Thymus (tissue), 11 donors: ENCODE results near the gene ABL1. TPM values are rescaled to one million over a fixed set of nuclear protein-coding genes. Genes with fewer than 3 reads are reported as not detected.

Source experiments
- DNase-seq, 9 donors: peaks; one replicate each; pipeline ENCODE4 v3.0.0-alpha.2; 2013; ENCODE audit warnings: low spot score in 9 of 9, low read depth in 6 of 9, missing footprints in 1 of 9
- H3K27ac ChIP-seq, 2 donors: one replicate each; pipeline ENCODE4 v1.5.1; 2013; ENCODE audit warnings: control low read depth in 1 of 2, low read depth in 1 of 2, low read length in 1 of 2, mild to moderate bottlenecking in 1 of 2, moderate library complexity in 1 of 2
- H3K27me3 ChIP-seq, 2 donors: one replicate each; pipeline ENCODE4 v1.5.1; 2013; ENCODE audit warnings: low read length in 1 of 2; ENCODE audit not compliant: control insufficient read depth in 2 of 2, insufficient read depth in 1 of 2
- H3K36me3 ChIP-seq, 2 donors: one replicate each; pipeline ENCODE4 v1.5.1; 2013; ENCODE audit warnings: low read length in 1 of 2, mild to moderate bottlenecking in 1 of 2, moderate library complexity in 1 of 2; ENCODE audit not compliant: control insufficient read depth in 2 of 2, insufficient read depth in 2 of 2
- H3K4me1 ChIP-seq, 2 donors: one replicate each; pipeline ENCODE4 v1.5.1; 2013; ENCODE audit warnings: low read length in 2 of 2; ENCODE audit not compliant: control insufficient read depth in 2 of 2, insufficient read depth in 2 of 2
- H3K4me3 ChIP-seq, 2 donors: one replicate each; pipeline ENCODE4 v1.5.1; 2013; ENCODE audit warnings: low read length in 2 of 2, control low read depth in 1 of 2, mild to moderate bottlenecking in 1 of 2
- H3K9me3 ChIP-seq, 2 donors: one replicate each; pipeline ENCODE4 v1.5.1; 2013; ENCODE audit warnings: low read length in 1 of 2, mild to moderate bottlenecking in 1 of 2; ENCODE audit not compliant: control insufficient read depth in 2 of 2, insufficient read depth in 1 of 2
- WGBS: extraction: QIAGEN DNeasy Blood & Tissue Kit; methylation state at CpG from one replicate; pipeline ENCODE4 v1.1.7; 2013; 5-methylcytosine and 5-hydroxymethylcytosine counted together
- polyA plus RNA-seq: library from polyadenylated mRNA; stranded (reverse); fragments of 200-250 nt; gene quantifications from one replicate; pipeline ENCODE4 v1.2.3, GENCODE V29; 2013
- total RNA-seq: library from RNA; stranded (reverse); fragments of 120-200 nt; gene quantifications from one replicate; pipeline ENCODE4 v1.2.4, GENCODE V29; 2013
- donor health status: healthy.

Gene ABL1
- total and polyA plus RNA-seq, 2 donors = 9.5 to 21.1 TPM

DNA sequence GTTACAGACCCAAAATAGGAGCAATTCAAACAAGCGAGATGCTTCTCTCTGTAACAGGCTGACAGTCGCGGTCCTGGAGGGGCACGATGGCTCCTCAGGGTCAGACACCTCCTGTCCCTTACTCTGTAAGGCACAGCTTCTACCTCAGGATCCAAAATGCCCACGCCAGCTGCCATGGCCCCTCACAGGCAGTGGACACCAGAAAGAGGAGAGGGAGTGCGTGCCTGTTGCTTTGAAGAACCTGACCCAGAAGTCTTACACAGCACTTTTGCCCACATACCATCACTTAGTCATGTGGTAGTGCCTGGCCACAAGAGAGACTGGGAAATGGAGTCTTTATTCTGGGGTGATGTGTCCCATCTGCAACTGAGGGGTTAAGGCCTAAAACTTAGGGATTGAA, 11.6 kb upstream of the ABL1 start:
- Histone ChIP-seq H3K27me3 (no peaks in the 10 kb centered on the region), H3K27ac (no peak overlapping the region), H3K4me3 (no peak overlapping the region), H3K9me3 (peaks cover 0 to 6% of the 10 kb centered on the region in 2 donors), H3K36me3 (no peaks in the 10 kb centered on the region), H3K4me1 (no peaks in the 10 kb centered on the region)
- 90% methylated on average over 6 of the region's 6 CpGs for WGBS
- DNase-seq = no peak

DNA sequence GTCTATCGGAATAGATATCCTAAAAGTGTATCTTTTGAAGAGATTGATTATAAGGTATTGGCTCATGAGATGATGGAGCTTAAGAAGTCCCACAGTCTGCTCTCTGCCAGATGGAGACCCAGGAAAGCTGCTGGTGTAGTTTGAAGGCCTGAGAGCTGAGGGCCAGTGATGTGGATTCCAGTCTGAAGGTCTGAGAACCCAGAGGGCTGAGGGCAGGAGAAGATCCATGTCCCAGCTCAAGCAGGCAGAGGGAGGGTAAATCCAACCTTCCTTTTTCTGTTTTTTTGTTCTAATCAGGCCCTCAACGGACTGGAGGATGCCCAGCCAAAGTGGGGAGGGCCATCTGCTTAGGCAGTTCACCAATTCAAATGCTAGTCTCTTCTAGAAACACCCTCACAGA, 11.0 kb upstream of the ABL1 start:
- WGBS = 85% methylated on average over 2 of the region's 2 CpGs
- H3K27me3 ChIP-seq = no peaks in the 10 kb centered on the region
- H3K36me3 ChIP-seq = no peaks in the 10 kb centered on the region
- peak overlapping the region in 1 of 2 donors; percentile 66 for H3K27ac ChIP-seq
- H3K4me1 ChIP-seq = no peaks in the 10 kb centered on the region
- no peak overlapping the region for H3K4me3 ChIP-seq
- H3K9me3 ChIP-seq = peaks cover 0 to 10% of the 10 kb centered on the region in 2 donors
- DNase-seq = no peak

GRCh38 chr9:130824643-130825350, 10.3 kb upstream of the ABL1 start:
- DNase-seq = peak in 1 of 9 donors; percentile 36
- H3K27ac ChIP-seq = peak overlapping the region in 1 of 2 donors; percentile 66
- WGBS = 73% methylated on average over 4 of the region's 4 CpGs

DNA sequence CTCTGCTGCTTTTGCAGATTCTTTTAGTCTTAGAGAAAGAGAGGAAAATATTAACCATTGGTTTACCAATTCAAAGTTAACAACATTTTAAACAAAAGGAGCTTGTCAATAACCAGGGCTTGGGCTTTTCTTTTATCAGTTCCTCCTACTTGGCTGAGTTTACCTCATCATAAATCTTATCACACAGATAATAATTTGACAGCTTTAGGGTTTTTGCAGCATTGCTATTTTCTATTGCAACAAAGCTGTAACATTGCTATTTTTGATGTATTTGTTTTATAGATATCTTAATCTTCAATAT, 9.8 kb upstream of the ABL1 start:
- no peak overlapping the region for H3K27ac ChIP-seq
- no peak for DNase-seq
- peaks cover 0 to 13% of the 10 kb centered on the region in 2 donors for H3K9me3 ChIP-seq
- no peaks in the 10 kb centered on the region for H3K36me3 ChIP-seq
- no peaks in the 10 kb centered on the region for H3K4me1 ChIP-seq
- H3K4me3 ChIP-seq = no peak overlapping the region
- no peaks in the 10 kb centered on the region for H3K27me3 ChIP-seq

More at GRCh38 chr9:130824643-130825350, 10.3 kb upstream of the ABL1 start:
- H3K27me3 ChIP-seq = no peaks in the 10 kb centered on the region
- peaks cover 0 to 13% of the 10 kb centered on the region in 2 donors for H3K9me3 ChIP-seq
- H3K4me3 ChIP-seq = no peak overlapping the region
- H3K4me1 ChIP-seq = no peaks in the 10 kb centered on the region
- no peaks in the 10 kb centered on the region for H3K36me3 ChIP-seq

DNA sequence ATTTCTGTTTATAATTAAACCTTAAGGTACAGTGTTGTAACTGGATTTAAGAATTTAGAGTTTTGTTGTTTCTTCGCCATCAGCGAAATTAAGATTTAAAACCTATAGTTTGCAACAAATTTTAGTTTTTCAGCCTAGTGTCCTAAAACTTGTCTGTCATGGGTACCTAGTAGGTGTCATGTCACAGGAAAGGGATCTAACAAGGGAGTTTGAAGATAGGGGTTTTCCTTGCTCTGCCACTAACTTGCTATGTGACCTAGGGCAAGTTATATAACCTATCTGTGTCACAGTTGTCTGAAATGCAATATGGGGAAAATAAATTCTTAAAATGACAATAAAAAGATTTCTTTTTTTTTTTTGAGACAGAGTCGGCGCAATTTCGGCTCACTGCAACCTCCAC, 9.2 kb upstream of the ABL1 start:
- 98% methylated on average over 5 of the region's 5 CpGs for WGBS

GRCh38 chr9:130829762-130830161, 5.3 kb upstream of the ABL1 start:
- Histone ChIP-seq H3K27ac (no peak overlapping the region), H3K9me3 (peaks cover 0 to 13% of the 10 kb centered on the region in 2 donors), H3K36me3 (no peaks in the 10 kb centered on the region), H3K4me1 (peaks cover 5 to 9% of the 10 kb centered on the region in 2 donors), H3K4me3 (no peak overlapping the region), H3K27me3 (peaks cover 0 to 4% of the 10 kb centered on the region in 2 donors)
- DNase-seq = no peak
- 99% methylated on average over 1 of the region's 1 CpG for WGBS

More for the DNA sequence above, 9.2 kb upstream of the ABL1 start:
- Histone ChIP-seq H3K27ac (no peak overlapping the region), H3K27me3 (no peaks in the 10 kb centered on the region), H3K36me3 (no peaks in the 10 kb centered on the region), H3K4me3 (no peak overlapping the region), H3K9me3 (peaks cover 0 to 13% of the 10 kb centered on the region in 2 donors), H3K4me1 (no peaks in the 10 kb centered on the region)
- no peak for DNase-seq

DNA sequence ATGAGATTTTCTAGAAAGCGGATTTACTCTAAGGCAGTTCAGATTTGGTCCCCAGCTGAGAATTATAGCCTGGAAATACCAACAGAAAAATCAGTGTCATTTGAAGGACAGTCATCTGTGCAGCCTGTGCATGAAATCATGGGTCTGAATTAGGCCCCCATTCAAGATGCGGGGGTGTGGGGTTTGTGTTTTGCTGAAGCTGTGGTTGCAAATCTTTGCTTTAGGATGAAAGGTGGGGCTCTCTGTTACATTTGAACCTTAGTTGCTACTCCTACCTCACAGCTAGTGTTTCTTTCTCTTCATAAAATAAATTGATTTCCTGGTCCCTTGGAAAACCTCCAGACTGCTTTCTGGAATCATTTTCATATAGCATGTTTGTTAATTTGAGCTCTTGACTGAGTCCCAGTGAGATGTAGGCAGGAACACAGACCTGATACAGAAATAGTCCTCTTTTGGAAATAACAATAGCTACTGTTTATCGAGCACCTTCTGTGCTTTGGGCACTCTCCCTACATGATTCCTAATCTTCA, 4.8 kb upstream of the ABL1 start:
- no peak overlapping the region for H3K27ac ChIP-seq
- no peak for DNase-seq

DNA sequence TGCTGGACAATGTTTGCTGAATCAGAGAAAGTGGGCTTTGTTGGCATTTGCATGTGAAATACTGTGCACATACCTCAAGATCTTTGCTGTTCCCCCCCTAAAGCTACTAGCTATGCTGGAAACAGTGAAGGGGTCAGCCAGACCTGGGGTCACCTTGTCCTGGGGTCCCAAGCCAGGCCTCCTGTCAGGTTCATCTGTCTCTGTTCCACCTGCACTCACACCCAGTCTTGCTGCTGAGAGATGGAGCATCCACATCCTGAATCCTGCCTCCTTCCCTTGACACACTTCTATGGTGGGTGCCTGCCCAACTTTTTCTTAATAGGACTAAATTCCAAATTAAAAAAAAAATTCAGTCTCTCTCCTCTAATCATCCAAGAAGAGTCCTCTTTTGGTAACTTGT, 4.0 kb upstream of the ABL1 start:
- H3K9me3 ChIP-seq = peaks cover 0 to 13% of the 10 kb centered on the region in 2 donors
- DNase-seq = no peak
- H3K4me3 ChIP-seq = no peak overlapping the region
- no peaks in the 10 kb centered on the region for H3K36me3 ChIP-seq
- H3K27ac ChIP-seq = no peak overlapping the region
- H3K4me1 ChIP-seq = peaks cover 7 to 9% of the 10 kb centered on the region in 2 donors
- peaks cover 0 to 5% of the 10 kb centered on the region in 2 donors for H3K27me3 ChIP-seq

More for the DNA sequence above, 4.8 kb upstream of the ABL1 start:
- peaks cover 0 to 13% of the 10 kb centered on the region in 2 donors for H3K9me3 ChIP-seq
- H3K4me3 ChIP-seq = no peak overlapping the region
- no peaks in the 10 kb centered on the region for H3K36me3 ChIP-seq
- H3K4me1 ChIP-seq = peaks cover 5 to 9% of the 10 kb centered on the region in 2 donors
- H3K27me3 ChIP-seq = peaks cover 0 to 5% of the 10 kb centered on the region in 2 donors
- WGBS = 99% methylated on average over 3 of the region's 3 CpGs

DNA sequence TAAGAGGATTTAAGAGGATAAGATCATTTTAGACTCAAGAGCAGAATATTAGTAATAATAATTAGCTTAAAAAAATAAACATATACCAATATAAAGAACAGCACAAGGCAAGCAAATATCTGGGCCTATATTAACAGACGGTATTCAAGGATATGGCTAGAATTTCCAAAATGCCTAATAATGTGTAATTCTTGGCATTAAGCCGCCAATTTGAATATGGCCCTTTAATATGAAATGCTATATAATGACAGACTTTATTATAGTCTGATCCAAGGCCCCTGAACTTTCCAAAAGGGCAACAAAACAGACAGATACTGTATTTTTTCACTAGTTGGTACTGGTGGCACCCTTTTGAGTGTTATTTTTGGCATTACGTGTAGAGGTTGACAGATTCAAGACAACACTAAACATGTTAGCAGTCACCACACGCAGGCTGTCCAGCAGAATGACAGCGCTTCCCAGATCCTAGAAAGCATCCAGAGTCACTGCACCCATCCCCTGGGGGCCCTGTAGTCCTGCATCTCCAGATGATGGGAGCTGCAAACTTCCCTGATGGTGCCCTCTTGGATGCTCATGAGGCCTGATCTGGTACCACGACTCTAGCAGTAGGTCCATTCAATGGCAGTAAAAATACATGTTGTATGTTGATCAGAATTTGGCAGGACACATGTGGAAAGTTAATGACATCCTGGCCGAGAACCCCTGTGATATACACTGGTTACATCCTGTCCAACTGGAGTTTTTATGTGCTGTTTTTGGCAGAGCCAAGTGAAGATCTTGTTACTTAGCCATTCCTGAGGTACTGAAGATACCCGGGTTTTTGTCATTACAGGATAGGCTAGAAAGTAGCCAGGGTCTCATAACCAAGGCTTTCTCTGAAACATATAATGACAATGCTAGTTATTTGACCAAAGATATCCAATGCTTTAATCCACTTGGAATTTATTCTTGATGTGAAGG, 1.7 kb upstream of the ABL1 start:
- Histone ChIP-seq H3K4me1 (peaks cover 7 to 18% of the 10 kb centered on the region in 2 donors), H3K9me3 (peaks cover 0 to 8% of the 10 kb centered on the region in 2 donors), H3K27ac (peak overlapping the region in 1 of 2 donors; percentile 47), H3K4me3 (no peak overlapping the region), H3K27me3 (peaks cover 0 to 5% of the 10 kb centered on the region in 2 donors), H3K36me3 (no peaks in the 10 kb centered on the region)
- WGBS = 97% methylated on average over 8 of the region's 8 CpGs
- DNase-seq = no peak
